Right ventricle myocardium superior (tissue), 1 donor: ENCODE data around the gene EDC4. TPM values are rescaled to one million over a fixed set of nuclear protein-coding genes. Genes with fewer than 3 reads are reported as not detected.
"Not testable (repeated sequence)": the region's sequence is repeated elsewhere in the genome, so short reads cannot be mapped to it uniquely, and the experiment has no call there.

Experiments used
- ATAC-seq: fragments of 200-7000 bp; cut with Tn5 transposase; one replicate; pipeline ENCODE4 v1.9.1; 2020; ENCODE audit warnings: mild to moderate bottlenecking; ENCODE audit not compliant: poor library complexity
- DNase-seq: peaks from one replicate; pipeline ENCODE4 v3.0.0-alpha.2; 2020
- intact Hi-C: fragments of 100-400 bp; cut with DNase I; formaldehyde crosslinking; loops from one replicate; pipeline ENCODE4 v1.11.2; 2022
- total RNA-seq: library from RNA; stranded (reverse); fragmentation: NEBNext Ultra II Directional; extraction: Animal tissue kit (Norgen Biotek cat#: 25700); gene quantifications from one replicate; pipeline ENCODE4 v1.2.1, GENCODE V29; 2021
- donor health status: DM: no; HTN: yes; CAD: no; lungs with severe emphysema.

Gene EDC4
- total RNA-seq, 1 donor from 2014 or later: 30.6 TPM

GRCh38 chr16:67845291-67846062 is 27.4 kb upstream of the EDC4 start:
- ATAC-seq: no peak
- no peak for DNase-seq
- intact Hi-C loops: no loop called here

GRCh38 chr16:67846063-67846319 is 26.9 kb upstream of the EDC4 start:
- intact Hi-C loops: no loop called here
- no peak for ATAC-seq
- no peak for DNase-seq

GRCh38 chr16:67846320-67847063 is 26.4 kb upstream of the EDC4 start, which contains the start of gene NUTF2:
TSS of gene NUTF2 (plus strand) at chr16:67846933. CDS start at chr16:67865131, 18,198 bp downstream.
- intact Hi-C loops: no loop called here
- peak; percentile 98 for DNase-seq
- ATAC-seq: peak; percentile 89

GRCh38 chr16:67847064-67847861 is 25.6 kb upstream of the EDC4 start, which contains the start of gene CENPT:
TSS of gene CENPT (minus strand) at chr16:67847693. CDS start at chr16:67833859, 13,834 bp downstream.
- DNase-seq (peak; percentile 79), ATAC-seq (peak; percentile 67)
- intact Hi-C loops: no loop called here

GRCh38 chr16:67848118-67848517 is 24.7 kb upstream of the EDC4 start:
- no peak for ATAC-seq
- DNase-seq: no peak
- intact Hi-C loops: no loop called here

GRCh38 chr16:67853670-67854069 is 19.2 kb upstream of the EDC4 start:
- ATAC-seq (no peak), DNase-seq (no peak)
- intact Hi-C loops: no loop called here

- no peak for DNase-seq
- intact Hi-C loops: no loop called here
- no peak for ATAC-seq
These were observed 17.1 kb upstream of the EDC4 start for GRCh38 chr16:67855789-67856188.

- DNase-seq (no peak), ATAC-seq (no peak)
- intact Hi-C loops: no loop called here
These were observed 15.8 kb upstream of the EDC4 start for GRCh38 chr16:67856927-67857546.

- peak; percentile 65 for DNase-seq
- ATAC-seq: peak; percentile 87
- intact Hi-C loops: no loop called here
These were observed 15.2 kb upstream of the EDC4 start for GRCh38 chr16:67857547-67858233.

GRCh38 chr16:67858500-67858899 is 14.4 kb upstream of the EDC4 start:
- no peak for DNase-seq
- intact Hi-C loops: no loop called here
- ATAC-seq: peak; percentile 49

GRCh38 chr16:67860589-67861398 is 12.1 kb upstream of the EDC4 start:
- DNase-seq (no peak), ATAC-seq (no peak)
- intact Hi-C loops: no loop called here

- ATAC-seq: no peak
- intact Hi-C loops: no loop called here
- DNase-seq: no peak
These were observed 11.0 kb upstream of the EDC4 start for GRCh38 chr16:67861877-67862276.

GRCh38 chr16:67862623-67863583 is 9.9 kb upstream of the EDC4 start:
- ATAC-seq (peak; percentile 92), DNase-seq (peak; percentile 82)
- intact Hi-C loops: no loop called here

- DNase-seq, ATAC-seq, intact Hi-C loops: not testable (repeated sequence)
These were observed 8.8 kb upstream of the EDC4 start for GRCh38 chr16:67864044-67864443.

- ATAC-seq: no peak
- no peak for DNase-seq
- intact Hi-C loops: no loop called here
These were observed 8.3 kb upstream of the EDC4 start for GRCh38 chr16:67864594-67864993.

- ATAC-seq: no peak
- DNase-seq: no peak
- intact Hi-C loops: no loop called here
These were observed 7.5 kb upstream of the EDC4 start for GRCh38 chr16:67865318-67865717.

- no peak for ATAC-seq
- DNase-seq: no peak
- intact Hi-C loops: no loop called here
These were observed 4.6 kb upstream of the EDC4 start for GRCh38 chr16:67868290-67868689.
